ENCODE results near the gene CSDE1.
"Not testable (repeated sequence)": the region's sequence is repeated elsewhere in the genome, so short reads cannot be mapped to it uniquely, and the experiment has no call there.

The CSDE1 gene

GRCh38 chr1:114757455-114758255, at the start of gene CSDE1:
Gene CSDE1, minus strand, starts transcription at chr1:114757984. Its CDS starts 18,094 bp downstream, at chr1:114739890.
- DNase-seq (ENCODE audit: low read depth) = peak; percentile 91

GRCh38 chr1:114804449-114804848, 46.7 kb upstream of the CSDE1 start:
- DNase-seq (ENCODE audit: low read depth) = not testable (repeated sequence)

GRCh38 chr1:114803001-114803400, 45.2 kb upstream of the CSDE1 start:
- DNase-seq (ENCODE audit: low read depth) = no peak

- DNase-seq (ENCODE audit: low read depth) = no peak
Observed at GRCh38 chr1:114794038-114794437, 36.3 kb upstream of the CSDE1 start.

GRCh38 chr1:114790581-114790980, 32.8 kb upstream of the CSDE1 start:
- DNase-seq (ENCODE audit: low read depth) = not testable (repeated sequence)

- not testable (repeated sequence) for DNase-seq (ENCODE audit: low read depth)
Observed at GRCh38 chr1:114786440-114786839, 28.7 kb upstream of the CSDE1 start.

GRCh38 chr1:114782476-114782875, 24.7 kb upstream of the CSDE1 start:
- DNase-seq (ENCODE audit: low read depth) = no peak

- peak; percentile 84 for DNase-seq (ENCODE audit: low read depth)
Observed at GRCh38 chr1:114780344-114781226, 22.8 kb upstream of the CSDE1 start, which contains the start of gene SIKE1. Gene SIKE1, minus strand, starts transcription at chr1:114780685. Its CDS starts 78 bp downstream, at chr1:114780607.

GRCh38 chr1:114779722-114780121, 21.9 kb upstream of the CSDE1 start:
- no peak for DNase-seq (ENCODE audit: low read depth)

GRCh38 chr1:114776726-114777125, 18.9 kb upstream of the CSDE1 start:
- DNase-seq (ENCODE audit: low read depth) = not testable (repeated sequence)

- DNase-seq (ENCODE audit: low read depth) = no peak
Observed at GRCh38 chr1:114771992-114772391, 14.2 kb upstream of the CSDE1 start.

- DNase-seq (ENCODE audit: low read depth) = no peak
Observed at GRCh38 chr1:114770989-114771388, 13.2 kb upstream of the CSDE1 start.

GRCh38 chr1:114764689-114765088, 6.9 kb upstream of the CSDE1 start:
- DNase-seq (ENCODE audit: low read depth) = no peak

GRCh38 chr1:114758256-114758832, 560 bp upstream of the CSDE1 start:
- DNase-seq (ENCODE audit: low read depth) = no peak

- DNase-seq (ENCODE audit: low read depth) = no peak
Observed at GRCh38 chr1:114756949-114757454, 782 bp downstream of the CSDE1 start.

GRCh38 chr1:114756009-114756892, 1.5 kb downstream of the CSDE1 start:
- no peak for DNase-seq (ENCODE audit: low read depth)

GRCh38 chr1:114755006-114755931, 2.5 kb downstream of the CSDE1 start:
- no peak for DNase-seq (ENCODE audit: low read depth)

- DNase-seq (ENCODE audit: low read depth) = not testable (repeated sequence)
Observed at GRCh38 chr1:114753702-114754101, 4.1 kb downstream of the CSDE1 start.

- no peak for DNase-seq (ENCODE audit: low read depth)
Observed at GRCh38 chr1:114753143-114753542, 4.6 kb downstream of the CSDE1 start.

- DNase-seq (ENCODE audit: low read depth) = no peak
Observed at GRCh38 chr1:114750780-114751179, 7.0 kb downstream of the CSDE1 start.

All from stimulated activated CD8-positive, alpha-beta memory T cell treated with anti-CD3 and anti-CD28 coated beads, Interleukin-12 subunit alpha, Interleukin-12 subunit beta, amount 100 ng/mL, for 4 hours (primary cell).